ENCODE data around the gene PUSL1.

DNA sequence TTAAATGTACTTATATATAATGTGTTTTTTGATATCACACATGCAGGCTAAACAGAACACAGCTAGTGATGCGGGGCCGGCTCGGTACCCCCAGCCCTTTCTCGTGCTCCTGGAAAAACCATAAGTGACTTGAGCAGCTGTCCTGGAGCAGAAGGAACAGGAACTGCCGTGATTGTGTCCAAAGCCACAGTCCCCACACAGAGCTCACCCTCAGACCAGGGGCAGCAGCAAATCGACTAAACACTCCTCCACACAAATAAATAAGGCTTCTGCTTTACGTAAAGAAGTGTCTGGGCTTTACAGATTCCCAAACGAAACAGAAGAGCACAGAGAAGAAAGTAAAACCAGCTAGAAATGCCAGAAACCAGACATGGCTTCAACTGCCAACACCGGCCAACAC lies 44.4 kb upstream of the PUSL1 start:
- TF ChIP-seq CTCF (IDR thresholded peaks at IDR 0.05) (no peak), POLR2AphosphoS5 (IDR thresholded peaks at IDR 0.05) (no peak)

Data from stomach (tissue), 4 donors.